Measurements from ENCODE around the gene PEG3.

DNA sequence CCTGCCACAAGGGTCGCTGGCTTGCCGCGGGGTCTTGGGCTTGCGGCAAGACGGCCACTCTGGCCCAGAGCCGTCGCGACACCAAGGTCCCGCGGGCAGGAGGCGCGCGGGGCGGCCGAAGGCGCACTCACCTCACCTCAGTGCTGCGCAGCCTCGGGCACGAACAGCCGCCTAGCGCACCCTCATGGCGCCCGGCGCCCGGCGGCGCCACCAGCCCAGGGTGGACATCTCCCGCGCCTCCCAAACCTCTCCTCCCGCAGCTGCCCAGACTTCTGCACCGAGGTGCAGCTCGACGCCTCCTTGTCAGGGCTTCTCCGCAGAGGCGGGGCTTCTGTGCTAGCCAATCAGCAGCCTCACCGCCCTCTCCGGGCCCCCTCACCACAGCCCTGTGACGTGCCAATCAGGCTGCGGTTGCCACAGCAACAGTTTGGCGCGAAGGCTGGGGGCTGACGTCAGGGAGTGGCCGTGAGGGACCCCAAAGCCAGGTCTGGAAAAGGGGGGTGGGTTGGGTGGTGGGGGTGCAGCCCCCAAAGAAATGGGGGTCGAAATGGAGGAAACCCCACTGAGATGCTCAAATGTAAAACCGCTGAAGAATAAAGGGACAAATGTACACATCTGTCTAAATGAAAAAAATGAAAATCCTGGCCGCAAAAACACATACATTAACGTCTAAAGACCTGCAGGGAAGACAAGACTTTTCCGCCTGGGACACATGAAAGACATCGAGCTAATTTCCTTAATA is at the start of gene PEG3, which contains the start of gene ZIM2:
- TF ChIP-seq MEF2B (IDR thresholded peaks at IDR 0.05; ENCODE audit: partially characterized antibody, poor library complexity, severe bottlenecking) (no peak), PBX3 (IDR thresholded peaks at IDR 0.05; ENCODE audit: insufficient replicate concordance, low read depth, low read length) (no peak), RAD51 (IDR thresholded peaks at IDR 0.05) (no peak), POLR2A (IDR thresholded peaks at IDR 0.05; ENCODE audit: low read depth, low read length) (no peak), GABPA (IDR thresholded peaks at IDR 0.05; ENCODE audit: low read depth) (no peak), NFYB (IDR thresholded peaks at IDR 0.05; ENCODE audit: insufficient read depth, low read depth, low read length) (no peak), PML (IDR thresholded peaks at IDR 0.05; ENCODE audit: low read length) (no peak), POLR2AphosphoS5 (IDR thresholded peaks at IDR 0.05; ENCODE audit: low read length) (no peak), ZBTB33 (IDR thresholded peaks at IDR 0.05) (no peak), RAD21 (IDR thresholded peaks at IDR 0.05; ENCODE audit: insufficient read depth, low read depth, low read length) (no peak), CBX3 (IDR thresholded peaks at IDR 0.05; ENCODE audit: borderline replicate concordance, low read depth) (no peak), ZNF207 (IDR thresholded peaks at IDR 0.05; ENCODE audit: borderline replicate concordance) (no peak)
- TF ChIP-seq, protein P1, sequence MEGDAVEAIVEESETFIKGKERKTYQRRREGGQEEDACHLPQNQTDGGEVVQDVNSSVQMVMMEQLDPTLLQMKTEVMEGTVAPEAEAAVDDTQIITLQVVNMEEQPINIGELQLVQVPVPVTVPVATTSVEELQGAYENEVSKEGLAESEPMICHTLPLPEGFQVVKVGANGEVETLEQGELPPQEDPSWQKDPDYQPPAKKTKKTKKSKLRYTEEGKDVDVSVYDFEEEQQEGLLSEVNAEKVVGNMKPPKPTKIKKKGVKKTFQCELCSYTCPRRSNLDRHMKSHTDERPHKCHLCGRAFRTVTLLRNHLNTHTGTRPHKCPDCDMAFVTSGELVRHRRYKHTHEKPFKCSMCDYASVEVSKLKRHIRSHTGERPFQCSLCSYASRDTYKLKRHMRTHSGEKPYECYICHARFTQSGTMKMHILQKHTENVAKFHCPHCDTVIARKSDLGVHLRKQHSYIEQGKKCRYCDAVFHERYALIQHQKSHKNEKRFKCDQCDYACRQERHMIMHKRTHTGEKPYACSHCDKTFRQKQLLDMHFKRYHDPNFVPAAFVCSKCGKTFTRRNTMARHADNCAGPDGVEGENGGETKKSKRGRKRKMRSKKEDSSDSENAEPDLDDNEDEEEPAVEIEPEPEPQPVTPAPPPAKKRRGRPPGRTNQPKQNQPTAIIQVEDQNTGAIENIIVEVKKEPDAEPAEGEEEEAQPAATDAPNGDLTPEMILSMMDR (IDR thresholded peaks at IDR 0.05 in 2 of 3, conservative IDR thresholded peaks at IDR 0.05 in 1 of 3; ENCODE audit: control insufficient read depth in 2 of 3, extremely low read depth in 1 of 3, insufficient read depth in 1 of 3, low read depth in 3 of 3, low read length in 3 of 3) = no peak
